GM06990 (cell line): ENCODE measurements around the gene DPH7.
"Not testable (repeated sequence)": the region's sequence is repeated elsewhere in the genome, so short reads cannot be mapped to it uniquely, and the experiment has no call there.

Experiments used
- DNase-seq: peaks from one replicate; pipeline ENCODE4 v3.0.0-alpha.2; 2011; ENCODE audit not compliant: insufficient read length; ENCODE audit errors: extremely low read depth
- H3K27me3 ChIP-seq: replicated peaks from 2 replicates; pipeline ENCODE4 v1.6.0; 2011; ENCODE audit warnings: low read length; ENCODE audit not compliant: control insufficient read depth, insufficient read depth
- H3K36me3 ChIP-seq: 2 replicates; pipeline ENCODE4 v1.5.1; 2011; ENCODE audit warnings: low read length; ENCODE audit not compliant: control insufficient read depth, insufficient read depth
- H3K4me3 ChIP-seq: replicated peaks from 2 replicates; pipeline ENCODE4 v1.5.1; 2011; ENCODE audit warnings: low read depth, mild to moderate bottlenecking, control low read depth, low read length
- TF ChIP-seq, protein P1 (sequence below): IDR thresholded peaks from 2 replicates; pipeline ENCODE4 v1.5.1; 2011; ENCODE audit warnings: low read length, control low read depth, mild to moderate bottlenecking, inconsistent platforms; ENCODE audit not compliant: insufficient read depth, poor library complexity, severe bottlenecking

DPH7 gene

GRCh38 chr9:137524161-137524980 is 54.4 kb downstream of the DPH7 start:
- Histone ChIP-seq H3K4me3 (no peak overlapping the region), H3K36me3 (no peaks in the 10 kb centered on the region), H3K27me3 (no peaks in the 10 kb centered on the region)
- TF ChIP-seq, protein P1, sequence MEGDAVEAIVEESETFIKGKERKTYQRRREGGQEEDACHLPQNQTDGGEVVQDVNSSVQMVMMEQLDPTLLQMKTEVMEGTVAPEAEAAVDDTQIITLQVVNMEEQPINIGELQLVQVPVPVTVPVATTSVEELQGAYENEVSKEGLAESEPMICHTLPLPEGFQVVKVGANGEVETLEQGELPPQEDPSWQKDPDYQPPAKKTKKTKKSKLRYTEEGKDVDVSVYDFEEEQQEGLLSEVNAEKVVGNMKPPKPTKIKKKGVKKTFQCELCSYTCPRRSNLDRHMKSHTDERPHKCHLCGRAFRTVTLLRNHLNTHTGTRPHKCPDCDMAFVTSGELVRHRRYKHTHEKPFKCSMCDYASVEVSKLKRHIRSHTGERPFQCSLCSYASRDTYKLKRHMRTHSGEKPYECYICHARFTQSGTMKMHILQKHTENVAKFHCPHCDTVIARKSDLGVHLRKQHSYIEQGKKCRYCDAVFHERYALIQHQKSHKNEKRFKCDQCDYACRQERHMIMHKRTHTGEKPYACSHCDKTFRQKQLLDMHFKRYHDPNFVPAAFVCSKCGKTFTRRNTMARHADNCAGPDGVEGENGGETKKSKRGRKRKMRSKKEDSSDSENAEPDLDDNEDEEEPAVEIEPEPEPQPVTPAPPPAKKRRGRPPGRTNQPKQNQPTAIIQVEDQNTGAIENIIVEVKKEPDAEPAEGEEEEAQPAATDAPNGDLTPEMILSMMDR = no peak
- no peak for DNase-seq

DNA sequence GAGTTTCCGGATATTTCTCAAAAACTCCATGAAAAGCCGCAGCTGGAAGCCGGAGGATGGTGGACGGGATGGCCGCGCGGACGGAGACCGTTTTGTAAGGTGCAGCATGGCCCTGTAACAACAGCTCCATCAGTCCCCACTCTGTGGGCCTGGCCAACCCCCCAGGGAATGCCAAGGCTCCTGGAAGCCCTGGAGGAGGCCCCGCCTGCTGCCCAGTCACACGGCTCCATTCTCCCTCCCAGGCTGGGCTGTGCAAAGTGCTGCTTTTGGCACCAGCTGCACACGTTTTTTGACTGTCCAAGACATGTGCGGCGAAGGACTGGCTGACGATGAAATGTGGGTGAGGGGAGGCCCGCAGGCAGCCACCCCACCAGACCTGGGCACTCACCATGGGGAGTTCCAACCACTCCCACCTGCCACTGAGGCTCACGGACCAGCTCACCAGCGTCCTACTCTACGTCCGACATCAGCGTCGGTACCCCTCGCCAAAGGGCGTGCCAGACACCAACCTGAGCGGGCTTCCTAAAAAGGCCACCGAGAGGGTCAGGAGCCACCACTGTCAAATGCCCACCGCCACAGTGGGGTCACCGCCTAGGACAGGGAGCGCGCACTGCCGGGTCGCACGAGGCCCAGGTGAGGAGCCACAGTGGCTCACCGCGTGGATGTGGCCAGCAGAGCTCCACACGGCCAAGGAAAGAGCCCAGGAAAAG is 55.8 kb downstream of the DPH7 start:
- H3K36me3 ChIP-seq = no peaks in the 10 kb centered on the region
- TF ChIP-seq, protein P1 = no peak
- H3K27me3 ChIP-seq = no peaks in the 10 kb centered on the region
- no peak for DNase-seq
- no peak overlapping the region for H3K4me3 ChIP-seq

GRCh38 chr9:137521405-137521985 is 57.2 kb downstream of the DPH7 start:
- Histone ChIP-seq H3K36me3 (no peaks in the 10 kb centered on the region), H3K27me3 (no peaks in the 10 kb centered on the region), H3K4me3 (no peak overlapping the region)
- DNase-seq = no peak
- TF ChIP-seq, protein P1 = no peak

- TF ChIP-seq, protein P1 = no peak
- no peak for DNase-seq
- Histone ChIP-seq H3K4me3 (no peak overlapping the region), H3K36me3 (no peaks in the 10 kb centered on the region), H3K27me3 (no peaks in the 10 kb centered on the region)
These were observed 57.9 kb downstream of the DPH7 start for GRCh38 chr9:137520614-137521404.

DNA sequence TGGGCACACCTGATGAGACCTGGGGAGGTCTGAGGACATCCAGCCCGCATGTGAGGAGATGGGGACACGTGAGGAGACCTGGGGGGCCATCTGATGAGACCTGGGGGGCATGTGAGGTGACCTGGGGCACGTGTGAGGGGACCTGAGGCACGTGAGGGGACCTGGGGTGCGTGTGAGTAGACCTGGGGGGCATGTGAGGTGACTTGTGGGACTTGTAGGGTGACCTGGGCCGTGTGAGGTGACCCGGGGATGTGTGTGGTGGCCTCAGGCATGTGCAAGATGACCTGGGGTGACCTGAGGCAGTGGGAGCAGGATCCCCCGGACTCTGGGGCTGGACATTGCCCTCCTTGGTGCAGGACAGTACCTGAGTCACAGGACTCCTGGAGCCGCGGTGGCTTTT is 59.2 kb downstream of the DPH7 start:
- TF ChIP-seq, protein P1 = no peak

DNA sequence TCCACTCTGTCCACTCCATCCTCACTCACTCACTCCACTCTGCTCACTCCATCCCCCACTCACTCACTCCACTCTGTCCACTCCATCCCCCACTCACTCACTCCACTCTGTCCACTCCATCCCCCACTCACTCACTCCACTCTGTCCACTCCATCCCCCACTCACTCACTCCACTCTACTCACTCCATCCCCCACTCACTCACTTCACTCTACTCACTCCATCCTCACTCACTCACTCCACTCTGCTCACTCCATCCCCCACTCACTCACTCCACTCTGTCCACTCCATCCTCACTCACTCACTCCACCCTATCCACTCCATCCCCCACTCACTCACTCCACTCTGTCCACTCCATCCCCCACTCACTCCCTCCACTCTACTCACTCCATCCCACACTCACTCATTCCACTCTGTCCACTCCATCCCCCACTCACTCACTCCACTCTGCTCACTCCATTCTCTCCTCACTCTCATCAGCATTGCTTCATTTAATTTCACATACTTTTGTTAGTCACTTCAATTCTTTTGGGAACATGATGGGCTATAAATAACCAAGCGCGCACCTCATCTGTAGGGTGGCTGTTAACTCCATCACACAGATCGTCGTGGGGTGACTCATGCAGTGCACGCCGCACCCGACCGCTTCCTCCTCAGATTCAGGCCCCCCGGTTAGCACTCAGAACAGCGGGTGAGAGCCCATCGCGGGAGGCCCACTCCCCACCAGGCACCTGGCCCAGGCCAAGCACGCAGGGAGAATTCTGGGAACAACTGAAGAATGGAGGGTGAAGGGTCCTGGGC is 59.9 kb downstream of the DPH7 start:
- not testable (repeated sequence) for H3K27me3 ChIP-seq, H3K36me3 ChIP-seq, DNase-seq, H3K4me3 ChIP-seq

More for the DNA sequence above, 59.2 kb downstream of the DPH7 start:
- Histone ChIP-seq H3K4me3 (no peak overlapping the region), H3K36me3 (no peaks in the 10 kb centered on the region), H3K27me3 (no peaks in the 10 kb centered on the region)
- DNase-seq = no peak
